WTC11 (cell line): Measurements from ENCODE around the gene PITHD1. TPM values are rescaled to one million over a fixed set of nuclear protein-coding genes. Genes with fewer than 3 reads are reported as not detected.

Experiments used
- ATAC-seq: fragments of 200-7000 bp; cut with Tn5 transposase; 2 replicates; pipeline ENCODE4 v1.10.0; 2021; ENCODE audit warnings: mild to moderate bottlenecking, moderate library complexity
- CTCF ChIA-PET: fragments of 300-600 bp; sonication (Branson Sonifier 250); formaldehyde crosslinking; loops from one replicate; lab custom pipeline; 2021; ENCODE audit warnings: antibody characterized with exemption; lab: Charles Lee
- POLR2A ChIA-PET: fragments of 350-600 bp; sonication (Branson Sonifier 250); formaldehyde crosslinking; loops from one replicate; lab custom pipeline; 2021; ENCODE audit warnings: antibody characterized with exemption; lab: Charles Lee
- DNase-seq: peaks from one replicate; pipeline ENCODE4 v3.0.0; 2021; ENCODE audit warnings: low spot score
- H3K27ac Mint-ChIP-seq: 2 replicates; pipeline ENCODE4 v1.8.0; 2021; ENCODE audit warnings: mixed read lengths
- H3K27me3 Mint-ChIP-seq: 2 replicates; pipeline ENCODE4 v1.8.0; 2021; ENCODE audit warnings: low read depth, mild to moderate bottlenecking, moderate library complexity, mixed read lengths
- H3K36me3 Mint-ChIP-seq: 2 replicates; pipeline ENCODE4 v1.8.0; 2021; ENCODE audit warnings: mixed read lengths
- H3K4me1 Mint-ChIP-seq: 2 replicates; pipeline ENCODE4 v1.8.0; 2022; ENCODE audit warnings: mixed read lengths
- H3K4me3 Mint-ChIP-seq: 2 replicates; pipeline ENCODE4 v1.8.0; 2021; ENCODE audit warnings: mild to moderate bottlenecking, moderate library complexity, mixed read lengths
- H3K9me3 Mint-ChIP-seq: 2 replicates; pipeline ENCODE4 v1.8.0; 2021; ENCODE audit warnings: mixed read lengths
- AR ChIP-seq: fragments of 250-450 bp; sonication (Bioruptor Pico); IDR thresholded peaks from 2 replicates; pipeline ENCODE4 v1.9.0; 2021; ENCODE audit warnings: mild to moderate bottlenecking
- ATF1 ChIP-seq: sonication (generic); formaldehyde crosslinking; IDR thresholded peaks from 2 replicates; pipeline ENCODE4 v1.8.1; 2023; ENCODE audit warnings: mild to moderate bottlenecking, moderate library complexity, missing genetic modification reagents
- CTCF ChIP-seq: fragments of 200-600 bp; IDR thresholded peaks from 2 replicates; pipeline ENCODE4 v1.8.0; 2022; ENCODE audit warnings: antibody characterized with exemption
- ETV6 ChIP-seq: sonication (generic); formaldehyde crosslinking; IDR thresholded peaks from 2 replicates; pipeline ENCODE4 v1.8.1; 2022; ENCODE audit warnings: mild to moderate bottlenecking, missing genetic modification reagents
- GRHL2 ChIP-seq: fragments of 250-450 bp; sonication (Bioruptor Pico); IDR thresholded peaks from 2 replicates; pipeline ENCODE4 v1.8.0; 2022; ENCODE audit warnings: mild to moderate bottlenecking, moderate library complexity; ENCODE audit not compliant: insufficient replicate concordance, severe bottlenecking
- ZNF263 ChIP-seq: sonication (generic); formaldehyde crosslinking; IDR thresholded peaks from 2 replicates; pipeline ENCODE4 v1.8.1; 2022; ENCODE audit warnings: low read depth, mild to moderate bottlenecking, moderate library complexity, missing genetic modification reagents
- ZNF423 ChIP-seq: fragments of 250-450 bp; sonication (Bioruptor Pico); IDR thresholded peaks from 2 replicates; pipeline ENCODE4 v2.1.2; 2022; ENCODE audit warnings: mild to moderate bottlenecking, moderate library complexity
- ZNF671 ChIP-seq: fragments of 250-450 bp; sonication (Bioruptor Pico); IDR thresholded peaks from 2 replicates; pipeline ENCODE4 v1.8.0; 2021; ENCODE audit warnings: mild to moderate bottlenecking
- total RNA-seq: library from RNA; stranded (reverse); gene quantifications from 3 replicates; pipeline ENCODE4 v1.2.3, GENCODE V29; 2021

PITHD1 gene
- total RNA-seq, 1 experiment from 2014 or later: 66.2 TPM

- CTCF ChIA-PET: interaction anchor here (0.6 to 5.3 kb wide), 28 partner anchors 8 to 755 kb away, joined by 3 to 109 read pairs (median 8); partner anchors contain the start of genes CNR2, FUCA1, GALE and HMGCL
- ATAC-seq: peak; percentile 81
- POLR2A ChIA-PET: no interaction called here
Measured at GRCh38 chr1:23809751-23810171, 31.5 kb downstream of the PITHD1 start.

GRCh38 chr1:23810818-23811540 lies 32.8 kb downstream of the PITHD1 start:
- TF ChIP-seq CTCF (peak; percentile 77), AR (CRISPR knock-in tag) (no peak), ZNF423 (CRISPR knock-in tag) (no peak)
- Mint-ChIP-seq H3K4me1 (peaks cover 7% of the 10 kb centered on the region), H3K4me3 (no peak overlapping the region), H3K9me3 (no peaks in the 10 kb centered on the region), H3K27me3 (no peaks in the 10 kb centered on the region; the same call in 1 of the 2 replicates), H3K36me3 (peaks cover 6% of the 10 kb centered on the region; the same call in 1 of the 2 replicates), H3K27ac (no peak overlapping the region)
- peak; percentile 79 for DNase-seq
- ChIA-PET CTCF (interaction anchor here (0.6 to 5.3 kb wide), 70 partner anchors 12 to 576 kb away, joined by 3 to 109 read pairs (median 5); partner anchors contain the start of genes CNR2, ELOA, FUCA1 and GALE), POLR2A (interaction anchor here (0.8 to 1.0 kb wide), 2 partner anchors 14 to 146 kb away, joined by 3 to 6 read pairs; partner anchors contain the start of gene HMGCL)
- peak; percentile 90 for ATAC-seq

More at GRCh38 chr1:23809751-23810171, 31.5 kb downstream of the PITHD1 start:
- peaks cover 7% of the 10 kb centered on the region for H3K4me1 Mint-ChIP-seq
- peak; percentile 84 for DNase-seq
- no peaks in the 10 kb centered on the region for H3K9me3 Mint-ChIP-seq
- peaks cover 6% of the 10 kb centered on the region; the same call in 1 of the 2 replicates for H3K36me3 Mint-ChIP-seq
- H3K4me3 Mint-ChIP-seq: no peak overlapping the region
- TF ChIP-seq CTCF (0 out of 2 replicates have a peak, but pooled peaks have one; percentile 51), ATF1 (CRISPR knock-in tag) (no peak)
- TF ChIP-seq, all 79 proteins: peak for 1
- no peaks in the 10 kb centered on the region; the same call in 1 of the 2 replicates for H3K27me3 Mint-ChIP-seq
- no peak overlapping the region for H3K27ac Mint-ChIP-seq

- Mint-ChIP-seq H3K4me3 (no peak overlapping the region), H3K27me3 (no peaks in the 10 kb centered on the region), H3K36me3 (peaks cover 20% of the 10 kb centered on the region; the same call in 1 of the 2 replicates), H3K27ac (no peak overlapping the region), H3K4me1 (peaks cover 7% of the 10 kb centered on the region), H3K9me3 (no peaks in the 10 kb centered on the region)
- POLR2A ChIA-PET: no interaction called here
- CTCF ChIA-PET: interaction anchor here (0.9 kb wide), 1 partner anchor 42 kb away, joined by 3 read pairs; no protein-coding TSS in a partner anchor
- TF ChIP-seq ATF1 (CRISPR knock-in tag) (no peak), GRHL2 (CRISPR knock-in tag) (no peak)
- no peak for ATAC-seq
- no peak for DNase-seq
Measured at GRCh38 chr1:23814016-23814415, 35.8 kb downstream of the PITHD1 start.

- H3K27ac Mint-ChIP-seq: no peak overlapping the region
- CTCF ChIA-PET: interaction anchor here (1.6 kb wide), 1 partner anchor 100 kb away, joined by 3 read pairs; no protein-coding TSS in a partner anchor
- POLR2A ChIA-PET: interaction anchor here (0.7 kb wide), 1 partner anchor 26 kb away, joined by 3 read pairs; no protein-coding TSS in a partner anchor
- no peaks in the 10 kb centered on the region for H3K4me1 Mint-ChIP-seq
- TF ChIP-seq ZNF671 (CRISPR knock-in tag) (no peak), ZNF263 (CRISPR knock-in tag) (no peak), GRHL2 (CRISPR knock-in tag) (no peak), ETV6 (CRISPR knock-in tag) (no peak)
- H3K27me3 Mint-ChIP-seq: no peaks in the 10 kb centered on the region
- peaks cover 20% of the 10 kb centered on the region; the same call in 1 of the 2 replicates for H3K36me3 Mint-ChIP-seq
- no peak overlapping the region for H3K4me3 Mint-ChIP-seq
- H3K9me3 Mint-ChIP-seq: no peaks in the 10 kb centered on the region
- ATAC-seq: no peak
- no peak for DNase-seq
Measured at GRCh38 chr1:23816361-23816760, 38.1 kb downstream of the PITHD1 start.
